Glutamatergic neuron (in vitro differentiated cells): ENCODE results near the gene UBR4. TPM values are rescaled to one million over a fixed set of nuclear protein-coding genes. Genes with fewer than 3 reads are reported as not detected.

ENCODE experiments used
- DNase-seq: peaks from one replicate; pipeline ENCODE4 v3.0.0; 2022
- H3K27ac Mint-ChIP-seq: one replicate; pipeline ENCODE4 v1.8.0; 2020; ENCODE audit warnings: mild to moderate bottlenecking, mixed read lengths, inconsistent platforms; ENCODE audit not compliant: unreplicated experiment
- H3K27me3 Mint-ChIP-seq: one replicate; pipeline ENCODE4 v1.8.0; 2020; ENCODE audit warnings: mild to moderate bottlenecking, moderate library complexity, mixed read lengths, inconsistent platforms; ENCODE audit not compliant: unreplicated experiment
- H3K36me3 Mint-ChIP-seq: one replicate; pipeline ENCODE4 v1.8.0; 2020; ENCODE audit warnings: mild to moderate bottlenecking, mixed read lengths, inconsistent platforms; ENCODE audit not compliant: unreplicated experiment
- H3K4me1 Mint-ChIP-seq: one replicate; pipeline ENCODE4 v1.8.0; 2020; ENCODE audit warnings: mild to moderate bottlenecking, low read depth, mixed read lengths, inconsistent platforms; ENCODE audit not compliant: unreplicated experiment
- H3K4me3 Mint-ChIP-seq: one replicate; pipeline ENCODE4 v1.8.0; 2020; ENCODE audit warnings: mild to moderate bottlenecking, mixed read lengths, inconsistent platforms; ENCODE audit not compliant: unreplicated experiment
- H3K9me3 Mint-ChIP-seq: one replicate; pipeline ENCODE4 v1.8.0; 2020; ENCODE audit warnings: mild to moderate bottlenecking, moderate library complexity, mixed read lengths, inconsistent platforms; ENCODE audit not compliant: unreplicated experiment
- total RNA-seq: library from RNA; stranded (reverse); fragmentation: NEBNext Ultra II Directional; extraction: Animal tissue kit (Norgen Biotek cat#: 25700); gene quantifications from one replicate; pipeline ENCODE4 v1.2.1, GENCODE V29; 2021; ENCODE audit not compliant: unreplicated experiment
- TF ChIP-seq, protein P1 (sequence below): fragments of 200-600 bp; sonication (generic); IDR thresholded peaks from one replicate; pipeline ENCODE4 v1.5.0; 2021; ENCODE audit not compliant: partially characterized antibody, unreplicated experiment

The UBR4 gene
- total RNA-seq, 1 donor from 2014 or later = 176 TPM

DNA sequence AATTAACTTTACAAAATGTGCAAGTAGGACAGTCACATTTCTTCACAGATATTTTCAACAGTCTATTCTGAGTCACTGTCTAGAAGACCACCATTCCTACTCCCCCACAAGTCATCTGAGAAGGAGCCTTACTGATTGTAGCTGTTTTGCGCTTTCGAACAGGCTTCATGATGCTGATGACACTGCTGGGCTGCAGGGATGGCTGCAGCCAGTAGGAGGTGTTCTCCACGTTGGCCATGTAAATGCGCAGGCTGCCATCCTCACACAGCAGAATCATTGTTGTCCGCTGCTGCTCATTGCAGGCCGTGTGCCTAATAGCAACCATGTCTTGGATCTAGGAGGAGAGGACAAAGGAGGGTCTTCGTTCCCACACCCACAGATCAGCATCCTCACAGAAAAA is 56.9 kb downstream of the UBR4 start:
- no peaks in the 10 kb centered on the region for H3K9me3 Mint-ChIP-seq
- TF ChIP-seq, protein P1, sequence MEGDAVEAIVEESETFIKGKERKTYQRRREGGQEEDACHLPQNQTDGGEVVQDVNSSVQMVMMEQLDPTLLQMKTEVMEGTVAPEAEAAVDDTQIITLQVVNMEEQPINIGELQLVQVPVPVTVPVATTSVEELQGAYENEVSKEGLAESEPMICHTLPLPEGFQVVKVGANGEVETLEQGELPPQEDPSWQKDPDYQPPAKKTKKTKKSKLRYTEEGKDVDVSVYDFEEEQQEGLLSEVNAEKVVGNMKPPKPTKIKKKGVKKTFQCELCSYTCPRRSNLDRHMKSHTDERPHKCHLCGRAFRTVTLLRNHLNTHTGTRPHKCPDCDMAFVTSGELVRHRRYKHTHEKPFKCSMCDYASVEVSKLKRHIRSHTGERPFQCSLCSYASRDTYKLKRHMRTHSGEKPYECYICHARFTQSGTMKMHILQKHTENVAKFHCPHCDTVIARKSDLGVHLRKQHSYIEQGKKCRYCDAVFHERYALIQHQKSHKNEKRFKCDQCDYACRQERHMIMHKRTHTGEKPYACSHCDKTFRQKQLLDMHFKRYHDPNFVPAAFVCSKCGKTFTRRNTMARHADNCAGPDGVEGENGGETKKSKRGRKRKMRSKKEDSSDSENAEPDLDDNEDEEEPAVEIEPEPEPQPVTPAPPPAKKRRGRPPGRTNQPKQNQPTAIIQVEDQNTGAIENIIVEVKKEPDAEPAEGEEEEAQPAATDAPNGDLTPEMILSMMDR = no peak
- no peaks in the 10 kb centered on the region for H3K27me3 Mint-ChIP-seq
- H3K27ac Mint-ChIP-seq = no peak overlapping the region
- no peaks in the 10 kb centered on the region for H3K4me1 Mint-ChIP-seq
- no peaks in the 10 kb centered on the region for H3K36me3 Mint-ChIP-seq
- DNase-seq = no peak
- no peak overlapping the region for H3K4me3 Mint-ChIP-seq

DNA sequence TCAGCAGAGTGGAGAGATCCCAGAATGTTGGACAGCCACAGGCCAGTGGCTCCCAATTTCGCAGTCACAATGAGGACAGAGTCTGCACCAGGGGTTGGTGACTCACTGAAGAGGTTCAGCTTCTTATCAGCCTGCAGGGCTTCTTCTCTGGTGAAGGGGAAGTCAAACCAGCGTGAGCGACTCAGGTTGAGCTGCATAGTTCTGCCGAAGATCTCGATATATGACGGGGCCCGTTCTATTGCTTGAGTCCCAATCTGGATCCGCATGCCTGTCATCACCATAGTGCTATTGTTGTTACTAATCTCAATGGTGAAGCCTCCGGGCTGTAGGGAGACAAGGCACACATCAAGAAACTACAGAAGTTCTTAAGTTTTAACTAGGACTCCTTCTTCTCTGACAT is 58.5 kb downstream of the UBR4 start:
- H3K27me3 Mint-ChIP-seq = no peaks in the 10 kb centered on the region
- H3K27ac Mint-ChIP-seq = no peak overlapping the region
- no peaks in the 10 kb centered on the region for H3K9me3 Mint-ChIP-seq
- TF ChIP-seq, protein P1 = no peak
- H3K4me1 Mint-ChIP-seq = no peaks in the 10 kb centered on the region
- H3K4me3 Mint-ChIP-seq = no peak overlapping the region
- DNase-seq = no peak
- H3K36me3 Mint-ChIP-seq = no peaks in the 10 kb centered on the region

DNA sequence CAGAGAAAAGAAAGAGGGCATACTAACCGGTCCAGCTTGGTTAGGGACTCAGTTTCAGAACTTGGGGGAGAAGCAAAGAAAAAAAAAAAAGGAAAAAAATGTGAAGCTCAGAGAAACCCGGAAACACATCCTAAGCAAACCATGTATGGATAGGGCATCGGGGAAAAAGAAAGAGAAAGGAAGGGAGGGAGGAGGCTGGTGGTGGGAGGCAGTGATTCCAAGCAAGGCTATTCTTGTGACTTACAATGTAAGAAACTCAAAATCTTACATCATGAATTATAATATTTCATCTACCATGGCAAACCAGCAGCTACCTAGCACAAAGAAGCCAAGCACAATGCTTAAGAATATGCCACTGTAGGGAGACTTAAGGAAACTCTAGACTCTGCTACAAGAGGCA is 60.3 kb downstream of the UBR4 start:
- Mint-ChIP-seq H3K4me1 (no peaks in the 10 kb centered on the region), H3K9me3 (no peaks in the 10 kb centered on the region), H3K4me3 (no peak overlapping the region)

DNA sequence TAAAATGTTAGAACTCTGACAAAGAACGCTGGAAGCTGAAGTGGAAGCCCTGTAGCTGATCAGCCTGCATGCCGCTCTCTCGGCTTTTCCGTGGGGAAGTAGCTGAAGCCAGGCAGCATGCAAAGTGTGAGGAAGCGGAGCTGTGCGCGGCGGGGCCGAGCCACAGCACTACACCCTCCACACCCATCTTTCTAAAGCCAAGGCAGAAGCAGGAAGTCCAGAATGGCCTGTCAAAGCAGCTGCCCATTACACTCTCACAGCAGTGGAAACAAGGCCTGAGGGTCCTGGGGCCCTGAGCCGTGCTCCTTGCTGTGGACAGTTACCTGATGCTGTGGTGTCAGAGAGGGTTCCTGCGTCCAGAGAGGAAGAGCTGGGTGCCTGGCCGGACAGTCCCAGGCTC is 69.6 kb downstream of the UBR4 start:
- Mint-ChIP-seq H3K36me3 (peaks cover 4% of the 10 kb centered on the region), H3K4me3 (no peak overlapping the region), H3K27ac (no peak overlapping the region), H3K27me3 (no peaks in the 10 kb centered on the region), H3K4me1 (no peaks in the 10 kb centered on the region), H3K9me3 (no peaks in the 10 kb centered on the region)
- DNase-seq = no peak
- TF ChIP-seq, protein P1 = no peak

More for the DNA sequence above, 60.3 kb downstream of the UBR4 start:
- no peak overlapping the region for H3K27ac Mint-ChIP-seq
- DNase-seq = no peak
- no peaks in the 10 kb centered on the region for H3K36me3 Mint-ChIP-seq
- TF ChIP-seq, protein P1 = no peak
- H3K27me3 Mint-ChIP-seq = no peaks in the 10 kb centered on the region

DNA sequence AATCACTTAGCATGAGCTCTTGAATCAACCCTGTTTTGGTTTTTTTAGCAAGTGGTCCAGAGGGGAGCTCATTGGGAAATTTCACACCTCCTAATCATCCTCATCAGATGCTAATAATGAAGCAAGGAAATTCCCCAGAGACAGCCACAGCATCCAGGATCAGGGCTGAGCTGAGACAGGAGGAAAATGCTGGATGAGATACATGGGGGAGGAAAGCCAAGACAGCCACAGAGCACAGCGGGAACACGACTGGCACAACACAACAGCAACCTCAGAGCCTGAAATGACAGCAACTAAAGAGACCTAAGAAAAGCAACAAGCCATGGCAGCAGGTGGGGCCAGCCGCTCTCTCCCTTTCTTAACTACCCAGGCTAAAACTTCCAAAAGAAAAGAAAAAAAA is 70.4 kb downstream of the UBR4 start:
- Mint-ChIP-seq H3K27me3 (no peaks in the 10 kb centered on the region), H3K36me3 (peaks cover 11% of the 10 kb centered on the region), H3K9me3 (no peaks in the 10 kb centered on the region), H3K27ac (no peak overlapping the region), H3K4me1 (no peaks in the 10 kb centered on the region), H3K4me3 (no peak overlapping the region)
- DNase-seq = no peak
- TF ChIP-seq, protein P1 = no peak
